Prostate gland (tissue), 2 donors: ENCODE results near the gene NID2. TPM values are rescaled to one million over a fixed set of nuclear protein-coding genes. Genes with fewer than 3 reads are reported as not detected.
A peak's percentile ranks its signal among the peaks of the same experiment; 100 is the strongest.

Experiments
- DNase-seq: peaks from one replicate; pipeline ENCODE4 v3.0.0-alpha.2; 2019; ENCODE audit warnings: low spot score
- H3K27ac ChIP-seq, 2 donors: fragments of 200-600 bp; sonication (generic); 2 replicates each; pipeline ENCODE4 v1.5.1; 2017 to 2019
- H3K27me3 ChIP-seq: fragments of 200-600 bp; sonication (generic); replicated peaks from 2 replicates; pipeline ENCODE4 v1.5.1; 2019; ENCODE audit not compliant: insufficient read depth
- H3K36me3 ChIP-seq, 2 donors: fragments of 200-600 bp; sonication (generic); 1 replicate in 1 of 2; 2 replicates in 1 of 2; pipeline versions ENCODE4 v1.5.1 to v1.8.1; 2017 to 2019
- H3K4me1 ChIP-seq: fragments of 200-600 bp; sonication (generic); replicated peaks from 2 replicates; pipeline ENCODE4 v1.5.1; 2019
- H3K4me3 ChIP-seq, 2 donors: fragments of 200-600 bp; sonication (generic); 2 replicates each; pipeline ENCODE4 v1.5.1; 2017 to 2019
- H3K9me3 ChIP-seq: fragments of 200-600 bp; sonication (generic); 2 replicates; pipeline ENCODE4 v1.5.1; 2017
- CTCF ChIP-seq, 4 experiments: fragments of 200-600 bp in 2 of 4; fragments of 450-650 bp in 2 of 4; sonication (generic) in 2 of 4; IDR thresholded peaks; 1 replicate in 3 of 4; 2 replicates in 1 of 4; pipeline ENCODE4 v1.5.1; 2016 to 2019; ENCODE audit warnings: antibody characterized with exemption in 4 of 4, mild to moderate bottlenecking in 2 of 4, moderate library complexity in 2 of 4
- POLR2A ChIP-seq: fragments of 450-650 bp; IDR thresholded peaks from one replicate; pipeline ENCODE4 v1.6.1; 2016; ENCODE audit warnings: antibody characterized with exemption, mild to moderate bottlenecking
- POLR2AphosphoS5 ChIP-seq: sonication (generic); formaldehyde crosslinking; IDR thresholded peaks from one replicate; pipeline ENCODE4 v1.6.1; 2017; ENCODE audit warnings: antibody characterized with exemption
- WGBS: methylation state at CpG from one replicate; pipeline ENCODE4 v1.1.5; 2018; 5-methylcytosine and 5-hydroxymethylcytosine counted together
- intact Hi-C: fragments of 100-400 bp; cut with DNase I; formaldehyde crosslinking; loops from one replicate; pipeline ENCODE4 v1.14.2; 2022
- total RNA-seq, 2 donors: library from RNA; depleted of rRNA; stranded (reverse); fragments of >200 nt; gene quantifications; one replicate each; pipeline ENCODE4 v1.1.0, GENCODE V29; 2016

NID2 gene
- total RNA-seq, 2 donors from 2014 or later = 6.9 to 17.2 TPM

- 42% methylated on average over 10 of the region's 10 CpGs for WGBS
- no peak overlapping the region for H3K4me3 ChIP-seq
- H3K9me3 ChIP-seq = no peaks in the 10 kb centered on the region
- TF ChIP-seq POLR2A = no peak
- TF ChIP-seq POLR2AphosphoS5 = no peak
- no peak for TF ChIP-seq CTCF (IDR thresholded peaks at IDR 0.05)
- no peaks in the 10 kb centered on the region for H3K27me3 ChIP-seq
- DNase-seq = no peak
- no peaks in the 10 kb centered on the region for H3K36me3 ChIP-seq
- H3K4me1 ChIP-seq = no peaks in the 10 kb centered on the region
- H3K27ac ChIP-seq = peak overlapping the region in 1 of 2 donors; percentile 32
- intact Hi-C loops = no loop called here
Observed at GRCh38 chr14:52033101-52033642, 35.7 kb downstream of the NID2 start.

GRCh38 chr14:52032204-52032801 is 36.6 kb downstream of the NID2 start:
- peak overlapping the region in 1 of 2 donors; percentile 32 for H3K27ac ChIP-seq

GRCh38 chr14:52031781-52032180 is 37.1 kb downstream of the NID2 start:
- Histone ChIP-seq H3K27me3 (no peaks in the 10 kb centered on the region), H3K4me1 (no peaks in the 10 kb centered on the region), H3K9me3 (no peaks in the 10 kb centered on the region), H3K27ac (peak overlapping the region in 1 of 2 donors; percentile 32), H3K4me3 (no peak overlapping the region), H3K36me3 (no peaks in the 10 kb centered on the region)
- TF ChIP-seq POLR2A = no peak
- TF ChIP-seq POLR2AphosphoS5 = no peak
- no peak for TF ChIP-seq CTCF (IDR thresholded peaks at IDR 0.05)
- 64% methylated on average over 3 of the region's 3 CpGs for WGBS
- intact Hi-C loops = no loop called here
- DNase-seq = no peak

More at GRCh38 chr14:52032204-52032801, 36.6 kb downstream of the NID2 start:
- H3K36me3 ChIP-seq = no peaks in the 10 kb centered on the region
- H3K4me3 ChIP-seq = no peak overlapping the region
- H3K27me3 ChIP-seq = no peaks in the 10 kb centered on the region
- no peak for DNase-seq
- TF ChIP-seq CTCF (IDR thresholded peaks at IDR 0.05) (no peak), POLR2AphosphoS5 (no peak), POLR2A (no peak)
- H3K4me1 ChIP-seq = no peaks in the 10 kb centered on the region
- H3K9me3 ChIP-seq = no peaks in the 10 kb centered on the region
- intact Hi-C loops = no loop called here
- 39% methylated on average over 7 of the region's 7 CpGs for WGBS

- H3K9me3 ChIP-seq = no peaks in the 10 kb centered on the region
- no peak overlapping the region for H3K4me3 ChIP-seq
- no peaks in the 10 kb centered on the region for H3K4me1 ChIP-seq
- WGBS = 84% methylated on average over 1 of the region's 1 CpG
- no peaks in the 10 kb centered on the region for H3K36me3 ChIP-seq
- H3K27ac ChIP-seq = no peak overlapping the region
- intact Hi-C loops = no loop called here
- DNase-seq = no peak
- TF ChIP-seq POLR2A (no peak), POLR2AphosphoS5 (no peak), CTCF (IDR thresholded peaks at IDR 0.05) (no peak)
- no peaks in the 10 kb centered on the region for H3K27me3 ChIP-seq
Observed at GRCh38 chr14:52029881-52030280, 39.0 kb downstream of the NID2 start.

GRCh38 chr14:52026901-52027300 is 42.0 kb downstream of the NID2 start:
- TF ChIP-seq CTCF (IDR thresholded peaks at IDR 0.05) (no peak), POLR2A (no peak), POLR2AphosphoS5 (no peak)
- H3K9me3 ChIP-seq = no peaks in the 10 kb centered on the region
- WGBS = 84% methylated on average over 10 of the region's 10 CpGs
- H3K27me3 ChIP-seq = no peaks in the 10 kb centered on the region
- no peak overlapping the region for H3K27ac ChIP-seq
- DNase-seq = no peak
- no peaks in the 10 kb centered on the region for H3K4me1 ChIP-seq
- intact Hi-C loops = no loop called here
- no peak overlapping the region for H3K4me3 ChIP-seq
- no peaks in the 10 kb centered on the region for H3K36me3 ChIP-seq
